ENCODE results near the gene MSH5. TPM values are rescaled to one million over a fixed set of nuclear protein-coding genes. Genes with fewer than 3 reads are reported as not detected.

Gene MSH5
- total and polyA plus RNA-seq, 2 of the 13 experiments (the other 11 are each of a cell fraction or from before 2014, with no cell fraction given) = 10.2 to 38.7 TPM

- TF ChIP-seq, protein P1, sequence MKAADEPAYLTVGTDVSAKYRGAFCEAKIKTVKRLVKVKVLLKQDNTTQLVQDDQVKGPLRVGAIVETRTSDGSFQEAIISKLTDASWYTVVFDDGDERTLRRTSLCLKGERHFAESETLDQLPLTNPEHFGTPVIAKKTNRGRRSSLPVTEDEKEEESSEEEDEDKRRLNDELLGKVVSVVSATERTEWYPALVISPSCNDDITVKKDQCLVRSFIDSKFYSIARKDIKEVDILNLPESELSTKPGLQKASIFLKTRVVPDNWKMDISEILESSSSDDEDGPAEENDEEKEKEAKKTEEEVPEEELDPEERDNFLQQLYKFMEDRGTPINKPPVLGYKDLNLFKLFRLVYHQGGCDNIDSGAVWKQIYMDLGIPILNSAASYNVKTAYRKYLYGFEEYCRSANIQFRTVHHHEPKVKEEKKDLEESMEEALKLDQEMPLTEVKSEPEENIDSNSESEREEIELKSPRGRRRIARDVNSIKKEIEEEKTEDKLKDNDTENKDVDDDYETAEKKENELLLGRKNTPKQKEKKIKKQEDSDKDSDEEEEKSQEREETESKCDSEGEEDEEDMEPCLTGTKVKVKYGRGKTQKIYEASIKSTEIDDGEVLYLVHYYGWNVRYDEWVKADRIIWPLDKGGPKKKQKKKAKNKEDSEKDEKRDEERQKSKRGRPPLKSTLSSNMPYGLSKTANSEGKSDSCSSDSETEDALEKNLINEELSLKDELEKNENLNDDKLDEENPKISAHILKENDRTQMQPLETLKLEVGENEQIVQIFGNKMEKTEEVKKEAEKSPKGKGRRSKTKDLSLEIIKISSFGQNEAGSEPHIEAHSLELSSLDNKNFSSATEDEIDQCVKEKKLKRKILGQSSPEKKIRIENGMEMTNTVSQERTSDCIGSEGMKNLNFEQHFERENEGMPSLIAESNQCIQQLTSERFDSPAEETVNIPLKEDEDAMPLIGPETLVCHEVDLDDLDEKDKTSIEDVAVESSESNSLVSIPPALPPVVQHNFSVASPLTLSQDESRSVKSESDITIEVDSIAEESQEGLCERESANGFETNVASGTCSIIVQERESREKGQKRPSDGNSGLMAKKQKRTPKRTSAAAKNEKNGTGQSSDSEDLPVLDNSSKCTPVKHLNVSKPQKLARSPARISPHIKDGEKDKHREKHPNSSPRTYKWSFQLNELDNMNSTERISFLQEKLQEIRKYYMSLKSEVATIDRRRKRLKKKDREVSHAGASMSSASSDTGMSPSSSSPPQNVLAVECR (CRISPR knock-in tag; IDR thresholded peaks at IDR 0.05; ENCODE audit: borderline replicate concordance) = peak; percentile 64; the same call in 1 of the 2 replicates
- TF ChIP-seq GATAD2A (CRISPR knock-in tag; IDR thresholded peaks at IDR 0.05) (0 out of 2 replicates have a peak, but pooled peaks have one; percentile 20), SNAI1 (CRISPR knock-in tag; IDR thresholded peaks at IDR 0.05; ENCODE audit: borderline replicate concordance) (no peak), ZNF510 (CRISPR knock-in tag; IDR thresholded peaks at IDR 0.05; ENCODE audit: low read depth) (0 out of 2 replicates have a peak, but pooled peaks have one; percentile 45), ZBTB33 (CRISPR knock-in tag; IDR thresholded peaks at IDR 0.05) (peak; percentile 53; the same call in 1 of the 2 replicates), ATF7-NPFF (CRISPR knock-in tag; IDR thresholded peaks at IDR 0.05; ENCODE audit: low read depth) (0 out of 2 replicates have a peak, but pooled peaks have one; percentile 33), RNF219 (CRISPR knock-in tag; IDR thresholded peaks at IDR 0.05) (no peak), TBX2 (CRISPR knock-in tag; IDR thresholded peaks at IDR 0.05; ENCODE audit: borderline replicate concordance) (peak; percentile 66), EP300 (IDR thresholded peaks at IDR 0.05; ENCODE audit: low read depth in 2 of 2, low read length in 2 of 2) (no peak), EP300 (CRISPR knock-in tag; IDR thresholded peaks at IDR 0.05; ENCODE audit: borderline replicate concordance) (no peak; the same call in 1 of the 2 replicates), HMG20A (CRISPR knock-in tag; IDR thresholded peaks at IDR 0.05; ENCODE audit: borderline replicate concordance) (0 out of 2 replicates have a peak, but pooled peaks have one; percentile 19), MTF2 (CRISPR knock-in tag; IDR thresholded peaks at IDR 0.05; ENCODE audit: borderline replicate concordance) (no peak), ZNF572 (CRISPR knock-in tag; IDR thresholded peaks at IDR 0.05) (peak; percentile 88; the same call in 1 of the 2 replicates), TCF7 (IDR thresholded peaks at IDR 0.05; ENCODE audit: low read depth) (peak; percentile 36; the same call in 1 of the 2 replicates), MEIS2 (CRISPR knock-in tag; IDR thresholded peaks at IDR 0.05) (no peak), ETV5 (CRISPR knock-in tag; IDR thresholded peaks at IDR 0.05; ENCODE audit: borderline replicate concordance) (peak; percentile 20; the same call in 1 of the 2 replicates), ZNF205 (CRISPR knock-in tag; IDR thresholded peaks at IDR 0.05) (no peak)
- TF ChIP-seq, protein P2, sequence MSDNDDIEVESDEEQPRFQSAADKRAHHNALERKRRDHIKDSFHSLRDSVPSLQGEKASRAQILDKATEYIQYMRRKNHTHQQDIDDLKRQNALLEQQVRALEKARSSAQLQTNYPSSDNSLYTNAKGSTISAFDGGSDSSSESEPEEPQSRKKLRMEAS (IDR thresholded peaks at IDR 0.05) = peak; percentile 39
- TF ChIP-seq, protein P3, sequence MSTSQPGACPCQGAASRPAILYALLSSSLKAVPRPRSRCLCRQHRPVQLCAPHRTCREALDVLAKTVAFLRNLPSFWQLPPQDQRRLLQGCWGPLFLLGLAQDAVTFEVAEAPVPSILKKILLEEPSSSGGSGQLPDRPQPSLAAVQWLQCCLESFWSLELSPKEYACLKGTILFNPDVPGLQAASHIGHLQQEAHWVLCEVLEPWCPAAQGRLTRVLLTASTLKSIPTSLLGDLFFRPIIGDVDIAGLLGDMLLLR (CRISPR knock-in tag; IDR thresholded peaks at IDR 0.05) = 0 out of 2 replicates have a peak, but pooled peaks have one; percentile 27
Observed at GRCh38 chr6:31775633-31776484, 36.1 kb downstream of the MSH5 start (continued).

Data from HepG2 (cell line).